Peyer's patch (tissue), 4 donors: Measurements from ENCODE around the gene ADAMTS12. TPM values are rescaled to one million over a fixed set of nuclear protein-coding genes. Genes with fewer than 3 reads are reported as not detected.

ENCODE experiments used
- DNase-seq, 3 donors: peaks; one replicate each; pipeline ENCODE4 v3.0.0-alpha.2; 2017 to 2019
- H3K27ac ChIP-seq, 4 donors: fragments of 200-600 bp; sonication (generic); one replicate each; pipeline ENCODE4 v1.5.1; 2016 to 2019
- H3K27me3 ChIP-seq, 2 donors: fragments of 200-600 bp; sonication (generic); one replicate each; pipeline ENCODE4 v1.5.1; 2019
- H3K36me3 ChIP-seq, 3 donors: fragments of 200-600 bp; sonication (generic); one replicate each; pipeline ENCODE4 v1.5.1; 2016 to 2019
- H3K4me1 ChIP-seq, 4 donors: fragments of 200-600 bp; sonication (generic); one replicate each; pipeline ENCODE4 v1.5.1; 2016 to 2019
- H3K4me3 ChIP-seq, 4 donors: fragments of 200-600 bp; sonication (generic); 1 replicate in 3 of 4; 2 replicates in 1 of 4; pipeline ENCODE4 v1.5.1; 2016 to 2019; ENCODE audit warnings: mild to moderate bottlenecking in 1 of 4
- H3K9me3 ChIP-seq, 4 donors: fragments of 200-600 bp; sonication (generic); one replicate each; pipeline ENCODE4 v1.5.1; 2016 to 2019; ENCODE audit warnings: mild to moderate bottlenecking in 1 of 4
- POLR2A ChIP-seq, 2 donors: fragments of 450-650 bp; IDR thresholded peaks; one replicate each; pipeline ENCODE4 v1.5.1; 2017; ENCODE audit warnings: antibody characterized with exemption in 2 of 2, mild to moderate bottlenecking in 2 of 2, moderate library complexity in 2 of 2
- total RNA-seq, 4 donors: library from RNA; depleted of rRNA; stranded (reverse); fragments of >200 nt; gene quantifications; one replicate each; pipeline ENCODE4 v1.1.0, GENCODE V29; 2016
- TF ChIP-seq, protein P1 (sequence below), 6 experiments: fragments of 450-650 bp in 4 of 6; fragments of 200-600 bp in 2 of 6; sonication (generic) in 1 of 6; IDR thresholded peaks; one replicate each; pipeline ENCODE4 v1.5.1; 2017 to 2019; ENCODE audit warnings: antibody characterized with exemption in 6 of 6, mild to moderate bottlenecking in 3 of 6, moderate library complexity in 1 of 6

The ADAMTS12 gene
- total RNA-seq, 4 donors from 2014 or later: 0.53 to 11.6 (median 1.3) TPM

DNA sequence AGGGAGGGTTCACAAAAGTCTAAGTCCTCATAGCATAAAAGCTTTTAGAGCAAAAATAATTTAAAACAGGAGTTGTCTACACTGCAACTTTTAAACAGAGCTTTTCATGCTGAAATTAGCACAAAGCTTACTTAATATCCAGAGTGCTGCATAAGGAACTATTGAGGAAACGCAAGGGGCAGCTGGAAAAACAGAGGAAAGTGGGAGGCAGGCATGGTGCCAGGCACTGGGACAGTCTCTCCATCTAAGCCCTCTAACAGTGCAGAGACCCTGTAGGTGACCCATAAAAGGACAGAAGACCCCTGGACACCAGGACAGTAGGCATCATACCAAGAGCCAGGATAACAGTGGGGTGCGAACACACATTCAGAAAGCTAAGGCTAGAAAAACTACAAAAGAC is 49.3 kb downstream of the ADAMTS12 start:
- DNase-seq: no peak
- no peaks in the 10 kb centered on the region for H3K27me3 ChIP-seq
- TF ChIP-seq POLR2A (IDR thresholded peaks at IDR 0.05): no peak
- TF ChIP-seq, protein P1, sequence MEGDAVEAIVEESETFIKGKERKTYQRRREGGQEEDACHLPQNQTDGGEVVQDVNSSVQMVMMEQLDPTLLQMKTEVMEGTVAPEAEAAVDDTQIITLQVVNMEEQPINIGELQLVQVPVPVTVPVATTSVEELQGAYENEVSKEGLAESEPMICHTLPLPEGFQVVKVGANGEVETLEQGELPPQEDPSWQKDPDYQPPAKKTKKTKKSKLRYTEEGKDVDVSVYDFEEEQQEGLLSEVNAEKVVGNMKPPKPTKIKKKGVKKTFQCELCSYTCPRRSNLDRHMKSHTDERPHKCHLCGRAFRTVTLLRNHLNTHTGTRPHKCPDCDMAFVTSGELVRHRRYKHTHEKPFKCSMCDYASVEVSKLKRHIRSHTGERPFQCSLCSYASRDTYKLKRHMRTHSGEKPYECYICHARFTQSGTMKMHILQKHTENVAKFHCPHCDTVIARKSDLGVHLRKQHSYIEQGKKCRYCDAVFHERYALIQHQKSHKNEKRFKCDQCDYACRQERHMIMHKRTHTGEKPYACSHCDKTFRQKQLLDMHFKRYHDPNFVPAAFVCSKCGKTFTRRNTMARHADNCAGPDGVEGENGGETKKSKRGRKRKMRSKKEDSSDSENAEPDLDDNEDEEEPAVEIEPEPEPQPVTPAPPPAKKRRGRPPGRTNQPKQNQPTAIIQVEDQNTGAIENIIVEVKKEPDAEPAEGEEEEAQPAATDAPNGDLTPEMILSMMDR (IDR thresholded peaks at IDR 0.05): no peak
- no peak overlapping the region for H3K27ac ChIP-seq
- H3K36me3 ChIP-seq: no peaks in the 10 kb centered on the region
- no peaks in the 10 kb centered on the region for H3K9me3 ChIP-seq
- H3K4me1 ChIP-seq: no peaks in the 10 kb centered on the region
- H3K4me3 ChIP-seq: no peak overlapping the region

DNA sequence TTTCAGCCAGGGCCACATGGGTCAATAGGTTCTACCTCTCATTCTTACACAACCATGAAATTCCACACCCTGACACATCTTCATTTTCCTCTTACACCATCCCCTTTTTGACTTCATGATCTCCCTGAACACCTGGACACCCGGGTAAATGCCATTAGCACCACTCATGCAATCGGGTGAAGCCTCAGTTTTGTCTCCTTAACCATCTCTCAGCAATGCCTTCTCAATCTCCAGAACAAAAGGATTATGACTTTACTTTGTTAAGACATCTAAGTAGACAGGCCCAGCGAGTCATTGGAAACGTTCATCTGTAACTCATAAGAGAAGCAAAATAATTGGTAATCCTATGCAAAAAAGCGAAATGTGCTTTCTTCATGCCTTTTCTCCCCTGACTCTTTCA is 49.9 kb downstream of the ADAMTS12 start:
- Histone ChIP-seq H3K27ac (no peak overlapping the region), H3K9me3 (no peaks in the 10 kb centered on the region), H3K36me3 (no peaks in the 10 kb centered on the region), H3K27me3 (no peaks in the 10 kb centered on the region), H3K4me1 (no peaks in the 10 kb centered on the region), H3K4me3 (no peak overlapping the region)
- TF ChIP-seq, protein P1 (IDR thresholded peaks at IDR 0.05): no peak
- no peak for TF ChIP-seq POLR2A (IDR thresholded peaks at IDR 0.05)
- DNase-seq: no peak

DNA sequence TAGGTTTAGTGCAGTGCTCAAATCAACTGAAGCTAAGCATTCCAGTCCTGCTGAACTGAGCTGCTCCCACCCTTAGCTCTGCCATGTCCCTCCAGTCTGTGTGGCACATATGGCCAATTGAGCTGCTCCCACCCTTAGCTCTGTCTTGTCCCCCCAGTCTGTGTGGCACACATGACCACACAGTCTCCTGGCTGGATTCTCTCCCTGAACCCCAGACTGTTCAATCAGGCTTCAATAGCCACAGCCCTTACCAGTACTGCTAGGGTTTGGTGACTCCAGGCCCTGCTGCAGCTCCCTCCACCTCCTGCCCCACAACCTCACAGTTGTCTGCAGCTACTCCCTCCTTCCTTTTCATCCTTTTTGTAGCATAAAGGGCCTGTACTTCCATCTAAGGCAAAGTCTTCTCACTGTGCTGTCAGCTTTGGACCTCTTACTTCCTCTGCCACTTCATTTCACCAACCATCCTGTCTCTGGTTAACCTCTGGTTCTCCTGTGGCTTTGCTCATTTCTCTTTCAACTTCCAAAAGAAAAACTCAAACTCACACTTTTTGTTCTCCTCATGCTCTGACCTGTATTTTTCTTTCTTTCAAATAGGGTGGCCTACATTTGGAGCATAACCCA is 50.8 kb downstream of the ADAMTS12 start:
- no peak for DNase-seq
- H3K4me1 ChIP-seq: no peaks in the 10 kb centered on the region
- no peaks in the 10 kb centered on the region for H3K9me3 ChIP-seq
- H3K4me3 ChIP-seq: no peak overlapping the region
- no peak for TF ChIP-seq POLR2A (IDR thresholded peaks at IDR 0.05)
- TF ChIP-seq, protein P1 (IDR thresholded peaks at IDR 0.05): no peak
- H3K36me3 ChIP-seq: no peaks in the 10 kb centered on the region
- H3K27me3 ChIP-seq: no peaks in the 10 kb centered on the region
- H3K27ac ChIP-seq: no peak overlapping the region

DNA sequence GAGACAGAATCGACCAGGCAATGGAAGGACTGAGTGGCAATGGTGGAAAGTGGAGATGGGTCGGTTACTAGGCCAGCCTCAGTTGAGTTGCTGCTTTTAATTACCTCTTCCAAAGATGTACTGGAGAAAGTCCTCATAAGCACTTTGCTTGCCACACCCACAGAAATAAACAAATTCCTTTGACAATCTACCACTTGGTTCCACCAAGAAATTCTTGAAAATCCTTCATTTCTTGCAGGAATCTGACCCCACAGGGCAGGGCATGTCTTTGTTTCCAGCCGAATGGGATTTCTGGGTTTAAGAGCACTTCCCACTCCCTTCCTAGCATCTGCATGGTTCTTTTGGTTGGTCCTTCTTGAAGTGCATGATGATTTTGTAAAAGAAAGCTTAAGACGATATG is 54.5 kb downstream of the ADAMTS12 start:
- no peaks in the 10 kb centered on the region for H3K36me3 ChIP-seq
- H3K4me3 ChIP-seq: no peak overlapping the region
- TF ChIP-seq, protein P1 (IDR thresholded peaks at IDR 0.05): no peak
- TF ChIP-seq POLR2A (IDR thresholded peaks at IDR 0.05): no peak
- no peaks in the 10 kb centered on the region for H3K9me3 ChIP-seq
- DNase-seq: no peak
- H3K27ac ChIP-seq: no peak overlapping the region
- H3K4me1 ChIP-seq: no peaks in the 10 kb centered on the region
- no peaks in the 10 kb centered on the region for H3K27me3 ChIP-seq

DNA sequence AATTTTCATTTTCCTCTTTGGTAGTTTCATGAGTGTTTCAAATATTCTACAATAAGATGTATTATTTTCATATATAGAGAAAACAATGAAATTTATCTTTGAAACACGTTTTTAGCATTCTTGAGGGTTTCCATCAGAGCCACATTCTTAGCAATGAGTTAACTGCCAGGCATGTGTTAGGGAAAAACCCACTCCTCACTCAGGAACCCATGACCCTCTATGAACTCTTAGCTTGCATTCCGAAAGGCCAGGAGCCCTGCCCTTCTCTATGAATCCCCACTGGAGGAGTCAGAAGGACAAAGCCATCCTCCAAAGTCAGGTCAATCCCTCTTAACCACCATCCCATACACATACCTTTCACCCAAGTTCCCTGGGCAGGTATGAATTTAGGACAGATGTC is 57.5 kb downstream of the ADAMTS12 start:
- Histone ChIP-seq H3K9me3 (no peaks in the 10 kb centered on the region), H3K4me3 (no peak overlapping the region), H3K4me1 (no peaks in the 10 kb centered on the region), H3K36me3 (no peaks in the 10 kb centered on the region), H3K27me3 (no peaks in the 10 kb centered on the region), H3K27ac (no peak overlapping the region)
- no peak for DNase-seq
- TF ChIP-seq, protein P1 (IDR thresholded peaks at IDR 0.05): no peak
- no peak for TF ChIP-seq POLR2A (IDR thresholded peaks at IDR 0.05)

DNA sequence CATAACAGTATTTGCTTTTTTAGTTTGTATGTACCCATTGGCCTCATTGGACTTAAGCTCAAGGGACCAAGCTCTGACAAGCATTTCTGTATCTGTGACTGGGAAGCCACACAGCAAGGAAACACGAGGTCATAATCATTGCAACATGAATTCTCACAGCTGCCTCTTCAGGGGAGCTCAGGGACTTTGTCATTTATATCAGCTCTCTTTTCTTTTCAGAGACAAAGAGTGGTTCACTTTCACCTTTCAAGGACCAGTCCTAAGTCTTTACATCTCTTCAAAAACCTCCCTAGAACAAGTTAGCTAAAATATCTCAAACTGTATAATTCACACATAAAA is 58.6 kb downstream of the ADAMTS12 start:
- TF ChIP-seq, protein P1 (IDR thresholded peaks at IDR 0.05): no peak
- no peak for TF ChIP-seq POLR2A (IDR thresholded peaks at IDR 0.05)
- DNase-seq: no peak
- no peaks in the 10 kb centered on the region for H3K4me1 ChIP-seq
- no peak overlapping the region for H3K27ac ChIP-seq
- no peak overlapping the region for H3K4me3 ChIP-seq
- no peaks in the 10 kb centered on the region for H3K9me3 ChIP-seq
- no peaks in the 10 kb centered on the region for H3K36me3 ChIP-seq
- H3K27me3 ChIP-seq: no peaks in the 10 kb centered on the region
